ENCODE results near the gene ZBTB6.

Gene ZBTB6

GRCh38 chr9:122912964-122913673, at the start of gene ZBTB6:
TSS of gene ZBTB6 (minus strand) at chr9:122913323. CDS start at chr9:122912072, 1,251 bp downstream.
- no peak for FAIRE-seq

- FAIRE-seq, result no peak
These were observed 48.0 kb upstream of the ZBTB6 start for GRCh38 chr9:122961139-122961538.

GRCh38 chr9:122955961-122956360, 42.8 kb upstream of the ZBTB6 start:
- FAIRE-seq, result no peak

GRCh38 chr9:122954253-122954691, 41.1 kb upstream of the ZBTB6 start:
- no peak for FAIRE-seq

GRCh38 chr9:122951056-122951455, 37.9 kb upstream of the ZBTB6 start:
- FAIRE-seq, result no peak

- no peak for FAIRE-seq
These were observed 37.1 kb upstream of the ZBTB6 start for GRCh38 chr9:122950263-122950662.

- no peak for FAIRE-seq
These were observed 36.6 kb upstream of the ZBTB6 start for GRCh38 chr9:122949696-122950095.

- no peak for FAIRE-seq
These were observed 35.2 kb upstream of the ZBTB6 start for GRCh38 chr9:122948313-122948712.

GRCh38 chr9:122946461-122947005, 33.4 kb upstream of the ZBTB6 start:
- FAIRE-seq, result no peak

- FAIRE-seq, result no peak
These were observed 32.1 kb upstream of the ZBTB6 start for GRCh38 chr9:122944960-122945888.

GRCh38 chr9:122941582-122942234, 28.6 kb upstream of the ZBTB6 start:
- no peak for FAIRE-seq

- FAIRE-seq, result no peak
These were observed 27.8 kb upstream of the ZBTB6 start, which contains the start of gene RABGAP1 for GRCh38 chr9:122940749-122941581. TSS of gene RABGAP1 (plus strand) at chr9:122941020. CDS start at chr9:122957060, 16,040 bp downstream.

- FAIRE-seq, result no peak
These were observed 27.3 kb upstream of the ZBTB6 start for GRCh38 chr9:122940454-122940748.

- FAIRE-seq, result no peak
These were observed 26.5 kb upstream of the ZBTB6 start for GRCh38 chr9:122939601-122940000.

- no peak for FAIRE-seq
These were observed 23.8 kb upstream of the ZBTB6 start for GRCh38 chr9:122936883-122937282.

GRCh38 chr9:122936464-122936863, 23.3 kb upstream of the ZBTB6 start:
- no peak for FAIRE-seq

- FAIRE-seq, result no peak
These were observed 18.4 kb upstream of the ZBTB6 start, which contains the start of gene ZBTB26 for GRCh38 chr9:122931226-122932121. TSS of gene ZBTB26 (minus strand) at chr9:122931512. CDS start at chr9:122919934, 11,578 bp downstream.

- FAIRE-seq, result no peak
These were observed 17.6 kb upstream of the ZBTB6 start for GRCh38 chr9:122930541-122931225.

- no peak for FAIRE-seq
These were observed 16.8 kb upstream of the ZBTB6 start for GRCh38 chr9:122929796-122930354.

GRCh38 chr9:122923947-122924346, 10.8 kb upstream of the ZBTB6 start:
- no peak for FAIRE-seq

All from colon (tissue), 2 donors.